T-helper 1 cell treated with Interleukin-12 subunit alpha and Interleukin-12 subunit beta and Interleukin-4 antibody, amounts not matched to agents 30 ng/mL and 1 ng/mL, for 36 hours (primary cell): ENCODE results near the gene ZCCHC13. TPM values are rescaled to one million over a fixed set of nuclear protein-coding genes. Genes with fewer than 3 reads are reported as not detected.
"Not testable (repeated sequence)": the region's sequence is repeated elsewhere in the genome, so short reads cannot be mapped to it uniquely, and the experiment has no call there.

Experiments used
- intact Hi-C: fragments of 100-400 bp; cut with micrococcal nuclease; formaldehyde crosslinking; loops from one replicate; pipeline ENCODE4 v1.15.1; 2024
- total RNA-seq: library from RNA; stranded (reverse); gene quantifications from 2 replicates; pipeline ENCODE4 v1.2.3, GENCODE V29; 2022

The ZCCHC13 gene
- not detected in 2 replicates for total RNA-seq

DNA sequence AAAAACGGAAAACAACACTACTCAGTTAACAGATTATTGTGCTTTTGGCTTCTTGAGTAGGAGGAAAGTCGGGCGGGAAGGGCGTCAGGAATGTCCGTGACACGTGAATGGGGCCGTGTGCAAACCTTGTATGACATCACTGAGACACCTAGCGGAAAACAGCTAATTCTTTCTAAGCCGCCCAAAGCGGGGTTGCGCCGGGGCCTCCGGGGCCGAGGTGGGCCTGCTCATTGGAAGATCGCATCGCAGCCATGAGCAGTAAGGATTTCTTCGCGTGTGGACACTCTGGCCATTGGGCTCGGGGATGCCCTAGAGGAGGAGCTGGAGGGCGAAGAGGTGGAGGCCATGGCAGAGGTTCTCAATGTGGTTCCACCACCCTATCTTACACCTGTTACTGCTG lies at the start of gene ZCCHC13:
ZCCHC13 (plus strand) TSS at position 165 of the 400 bp plus-strand sequence; CDS start at position 252, 87 bp downstream.
- intact Hi-C loops, result no loop called here

DNA sequence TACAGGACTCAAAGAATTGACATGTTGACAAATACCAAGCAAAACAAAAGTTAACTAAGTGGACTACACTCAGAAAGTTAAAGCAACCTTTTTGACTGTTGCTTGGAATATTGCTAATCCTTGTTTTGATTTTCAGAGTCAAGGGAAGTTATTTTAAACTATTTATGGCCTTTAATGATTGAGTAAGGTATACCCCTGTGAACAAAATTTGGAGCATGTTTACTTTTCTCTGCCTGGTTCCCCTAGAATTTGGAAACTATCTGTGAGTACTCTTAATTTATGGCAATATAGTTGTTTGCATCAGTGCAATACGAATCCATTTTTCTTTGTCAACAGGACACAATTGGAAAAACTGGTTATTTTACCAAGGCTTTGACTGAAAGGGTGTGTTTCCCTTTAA lies 45.9 kb upstream of the ZCCHC13 start:
- intact Hi-C loops, result not testable (repeated sequence)

DNA sequence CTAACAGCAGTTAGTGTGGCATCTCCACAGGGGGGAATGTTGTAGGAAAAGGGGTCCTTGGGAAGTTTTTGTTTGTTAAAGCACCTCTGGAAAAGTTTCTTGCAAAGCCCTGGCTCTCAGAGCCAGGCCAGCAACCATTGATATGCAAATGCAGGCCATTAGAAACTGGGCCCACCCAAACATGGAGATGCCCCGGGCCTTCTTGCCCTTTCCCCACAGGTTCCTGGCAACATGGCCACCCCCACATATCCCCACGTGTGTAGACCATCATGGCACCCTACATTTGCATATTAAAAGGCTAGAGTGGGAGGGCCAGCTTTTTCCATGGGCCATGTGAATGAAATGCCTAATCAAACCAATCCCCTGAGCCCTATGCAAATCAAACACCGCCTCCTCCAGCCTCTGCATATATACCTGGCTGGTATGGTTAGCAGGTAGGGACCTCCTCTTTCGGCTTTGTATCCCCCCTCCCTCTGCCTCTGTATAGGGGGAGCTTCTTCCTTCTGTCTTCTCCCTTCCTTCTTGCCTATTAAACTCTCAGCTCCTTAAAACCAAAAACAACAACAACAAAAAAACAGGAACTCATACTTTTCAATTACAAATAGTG lies 44.0 kb upstream of the ZCCHC13 start:
- intact Hi-C loops, result no loop called here

DNA sequence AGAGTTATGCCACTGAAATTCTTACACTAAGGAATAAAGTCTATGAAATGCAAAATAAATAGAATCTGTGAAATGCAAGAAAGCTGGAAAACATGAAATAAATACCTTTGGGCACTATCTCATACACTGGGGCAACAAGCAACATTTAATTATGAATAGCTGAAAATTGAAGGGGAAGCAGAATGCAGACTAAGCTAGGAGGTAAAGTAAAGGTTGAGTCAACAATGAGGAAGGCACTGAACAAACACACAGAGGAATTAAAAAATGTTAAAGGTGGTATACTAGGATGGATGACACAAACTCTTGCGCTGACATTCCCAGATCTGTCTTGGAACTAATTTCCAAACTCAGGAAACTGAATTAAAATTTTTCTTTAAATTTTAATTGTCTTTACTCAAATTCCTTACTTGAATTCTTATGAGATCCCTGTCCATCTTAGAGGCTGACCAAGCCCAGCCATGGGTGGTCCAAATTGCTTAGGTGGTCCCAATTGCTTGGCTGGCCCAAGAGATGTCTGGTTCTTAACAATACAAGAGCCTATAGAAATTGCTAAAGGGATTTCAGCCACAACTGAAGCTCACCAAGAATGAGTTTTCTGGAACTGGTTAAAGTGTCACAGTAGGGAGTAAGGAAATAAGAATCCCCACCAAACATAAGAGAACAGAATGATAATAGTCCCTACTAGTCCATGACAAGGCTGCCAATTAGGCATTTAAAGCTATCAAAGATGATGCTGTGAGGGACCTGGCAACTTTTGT lies 41.3 kb upstream of the ZCCHC13 start:
- intact Hi-C loops, result no loop called here

DNA sequence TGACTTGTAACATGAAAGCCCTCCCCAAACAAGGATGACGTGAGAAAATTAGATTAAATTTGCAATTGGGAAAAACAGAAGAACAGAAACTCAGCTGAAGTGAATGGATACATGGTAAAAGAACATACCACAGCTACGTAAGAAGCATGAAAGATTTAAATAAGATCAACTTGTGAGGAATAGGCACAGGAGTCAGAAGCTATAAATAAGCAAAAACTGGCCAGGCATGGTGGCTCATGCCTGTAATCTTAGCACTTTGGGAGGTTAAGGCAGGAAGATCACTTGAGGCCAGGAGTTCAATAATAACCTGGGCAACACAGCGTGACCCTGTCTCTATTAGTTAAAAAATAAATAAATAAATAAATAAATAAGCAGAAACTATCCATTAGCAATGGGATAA lies 33.6 kb upstream of the ZCCHC13 start:
- intact Hi-C loops, result no loop called here

DNA sequence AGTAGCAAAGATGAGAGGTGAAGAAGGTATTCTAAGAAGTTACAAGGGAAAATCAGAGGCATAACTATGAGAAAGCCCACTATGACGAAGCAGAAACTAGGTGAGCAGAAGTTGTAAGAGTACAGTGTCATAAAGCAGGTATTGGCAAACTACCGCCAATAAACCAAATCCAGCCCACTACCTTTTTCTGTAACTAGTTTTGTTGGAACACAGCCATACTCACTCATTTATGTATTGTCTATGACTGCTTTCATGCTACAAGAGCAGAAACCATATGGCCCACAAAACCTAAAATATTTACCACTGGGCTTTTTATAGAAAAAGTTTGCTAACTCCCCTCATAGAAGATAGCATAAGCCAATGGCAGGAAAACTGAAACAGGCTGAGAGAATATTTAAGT lies 31.8 kb upstream of the ZCCHC13 start:
- intact Hi-C loops, result no loop called here

DNA sequence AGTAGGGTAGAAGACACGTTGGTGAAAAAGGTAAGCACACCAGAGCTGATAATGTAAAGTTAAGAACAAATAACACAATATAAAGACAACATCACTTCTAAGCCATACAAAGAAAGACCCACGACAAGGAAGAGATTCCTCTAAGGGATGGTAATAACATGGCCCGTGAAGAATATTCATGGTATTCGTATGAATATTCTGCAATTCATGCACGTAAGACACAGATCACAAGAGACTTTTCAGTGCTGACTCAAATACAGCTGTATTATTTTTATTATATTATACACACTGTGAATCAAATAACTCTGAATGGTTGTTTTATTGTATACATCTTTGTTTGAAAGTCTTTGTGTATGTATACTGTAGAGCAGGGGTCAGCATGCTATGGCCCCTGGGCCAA lies 29.5 kb upstream of the ZCCHC13 start:
- intact Hi-C loops, result no loop called here

DNA sequence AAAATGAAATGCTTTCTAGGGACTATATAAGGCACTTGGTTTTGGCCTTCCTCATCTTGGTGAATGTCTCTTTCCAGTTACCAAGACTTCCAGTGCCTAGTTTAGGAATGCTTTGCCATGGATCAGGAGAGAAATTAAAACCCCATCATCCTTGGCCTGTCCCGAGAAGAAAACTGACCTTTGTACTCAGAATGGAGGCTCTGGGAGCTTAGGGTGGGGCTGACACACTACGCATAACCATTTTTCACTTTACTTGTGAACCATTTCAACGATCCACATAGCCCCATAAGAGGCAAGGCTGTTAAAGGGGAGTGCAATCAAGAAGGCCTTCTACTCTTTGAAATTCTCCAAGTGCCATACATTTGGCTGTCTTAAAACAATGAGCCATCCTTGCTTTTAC lies 26.7 kb upstream of the ZCCHC13 start:
- intact Hi-C loops, result no loop called here

DNA sequence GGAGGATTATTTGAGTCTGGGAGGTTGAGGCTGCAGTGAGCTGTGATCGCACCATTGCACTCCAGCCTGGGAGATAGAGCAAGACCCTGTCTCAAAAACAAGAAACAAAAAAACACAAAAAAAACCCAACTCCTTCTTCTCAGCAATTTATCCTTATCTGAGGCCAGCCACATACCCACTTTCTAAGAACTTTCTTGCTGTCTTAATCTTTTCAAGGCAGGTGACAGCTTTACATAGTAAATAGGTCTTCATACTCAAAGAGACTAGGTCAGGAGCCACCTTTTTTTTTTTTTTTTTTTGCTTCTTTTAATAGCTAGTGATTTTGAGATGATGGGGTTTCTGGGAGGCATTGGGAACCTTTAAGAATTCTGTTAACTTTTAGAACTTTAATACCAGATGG lies 26.1 kb upstream of the ZCCHC13 start:
- intact Hi-C loops, result no loop called here

DNA sequence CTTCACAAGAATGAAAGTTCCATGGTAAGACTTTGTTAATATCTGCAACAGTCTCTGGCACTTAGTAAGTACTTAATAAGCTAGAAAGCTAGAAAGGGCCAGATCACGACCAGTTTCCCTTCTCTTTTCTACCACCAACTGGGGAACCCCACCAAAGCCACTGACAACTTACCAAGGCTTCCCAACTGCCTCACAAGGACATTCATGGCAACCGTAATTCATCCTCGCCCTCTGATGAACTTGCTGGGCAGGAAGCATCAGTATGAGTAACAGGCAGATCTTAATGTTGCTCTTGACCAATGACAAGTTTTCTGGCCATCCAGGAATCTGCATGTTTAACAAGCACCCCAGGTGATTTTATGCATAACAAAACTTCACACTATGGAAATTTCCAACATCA lies 23.2 kb upstream of the ZCCHC13 start:
- intact Hi-C loops, result no loop called here

DNA sequence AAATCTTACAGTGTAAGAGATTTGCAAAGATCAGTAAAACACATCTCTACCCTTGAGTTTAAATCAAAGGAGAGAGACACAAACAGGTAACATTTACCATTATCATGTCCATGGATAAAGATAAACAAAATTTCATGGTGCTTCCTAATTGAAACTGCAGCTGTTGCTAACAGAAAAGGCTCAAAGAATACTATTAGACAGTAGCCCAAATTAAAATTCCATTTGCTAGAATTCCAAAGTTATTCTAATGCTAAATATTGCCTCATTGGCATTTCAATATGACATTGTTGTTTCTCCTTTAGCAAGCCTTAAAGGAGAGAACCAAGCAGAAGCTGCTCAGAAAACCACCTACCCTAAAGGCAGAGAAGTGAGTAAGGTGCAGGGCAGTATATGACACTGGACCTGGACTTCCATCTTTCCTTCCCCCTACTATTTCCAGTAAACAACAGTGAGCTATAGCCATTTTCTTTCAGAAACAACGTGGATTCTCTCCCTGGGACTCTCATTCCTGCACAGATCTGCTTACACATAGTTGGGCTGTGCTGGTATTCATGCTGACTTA lies 19.5 kb upstream of the ZCCHC13 start:
- intact Hi-C loops, result no loop called here

DNA sequence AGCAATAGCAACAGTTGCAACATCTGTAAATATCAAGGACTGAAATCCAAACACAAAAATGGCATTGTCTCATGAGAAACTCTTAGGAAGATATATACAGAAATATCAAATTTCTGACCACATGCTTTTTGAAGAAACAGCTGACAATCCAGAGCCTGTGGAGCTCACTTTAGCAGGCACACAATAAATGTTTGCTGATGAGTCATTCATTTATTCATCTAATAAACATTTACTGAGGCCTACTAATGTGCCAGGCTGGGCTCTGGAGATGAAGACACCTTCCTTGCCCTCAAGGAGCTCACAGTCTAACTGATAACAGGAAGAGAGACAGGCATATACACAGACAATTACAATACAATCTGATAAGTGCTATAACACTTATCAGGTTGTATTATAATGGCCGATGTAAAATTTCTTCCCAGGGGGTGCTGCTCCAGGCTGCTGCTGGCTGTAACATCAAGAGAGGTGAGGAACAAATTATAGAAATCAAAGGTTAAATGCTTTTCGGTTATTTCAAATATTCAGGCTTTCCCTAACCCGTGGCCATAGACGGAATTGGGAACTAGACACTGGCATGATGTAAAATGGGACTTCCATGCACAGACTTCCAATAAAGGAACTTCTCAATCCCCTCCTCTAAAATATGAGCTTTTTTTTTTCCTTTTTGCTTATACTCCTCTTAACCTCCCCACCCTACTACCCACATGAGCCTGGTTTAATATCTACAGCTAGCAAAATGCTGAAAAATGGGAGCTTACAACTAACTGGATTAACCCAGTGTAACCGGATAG lies 16.8 kb upstream of the ZCCHC13 start:
- intact Hi-C loops, result no loop called here

DNA sequence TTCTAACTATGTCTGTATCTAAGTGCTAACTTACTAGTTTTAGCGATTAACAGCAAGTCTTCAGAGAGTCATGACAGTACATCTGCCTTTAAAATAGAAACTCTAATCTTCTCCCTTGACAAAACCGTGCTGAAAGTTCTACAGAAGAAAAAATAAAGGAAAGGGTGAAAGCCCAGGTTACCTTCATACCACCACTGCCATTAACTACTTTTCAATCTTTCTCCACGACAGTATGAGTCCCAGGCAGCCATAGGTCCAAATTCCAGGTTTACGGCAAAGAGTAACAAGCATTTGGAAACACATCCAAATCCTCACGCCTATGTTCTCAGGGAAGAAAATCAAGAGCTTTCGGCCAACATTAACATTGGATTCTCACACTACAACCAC lies 12.4 kb upstream of the ZCCHC13 start:
- intact Hi-C loops, result loop anchor here (5.0 to 10.0 kb wide), 5 partner anchors 246 to 1881 kb away; partner anchors contain the start of genes CHIC1 and PBDC1

DNA sequence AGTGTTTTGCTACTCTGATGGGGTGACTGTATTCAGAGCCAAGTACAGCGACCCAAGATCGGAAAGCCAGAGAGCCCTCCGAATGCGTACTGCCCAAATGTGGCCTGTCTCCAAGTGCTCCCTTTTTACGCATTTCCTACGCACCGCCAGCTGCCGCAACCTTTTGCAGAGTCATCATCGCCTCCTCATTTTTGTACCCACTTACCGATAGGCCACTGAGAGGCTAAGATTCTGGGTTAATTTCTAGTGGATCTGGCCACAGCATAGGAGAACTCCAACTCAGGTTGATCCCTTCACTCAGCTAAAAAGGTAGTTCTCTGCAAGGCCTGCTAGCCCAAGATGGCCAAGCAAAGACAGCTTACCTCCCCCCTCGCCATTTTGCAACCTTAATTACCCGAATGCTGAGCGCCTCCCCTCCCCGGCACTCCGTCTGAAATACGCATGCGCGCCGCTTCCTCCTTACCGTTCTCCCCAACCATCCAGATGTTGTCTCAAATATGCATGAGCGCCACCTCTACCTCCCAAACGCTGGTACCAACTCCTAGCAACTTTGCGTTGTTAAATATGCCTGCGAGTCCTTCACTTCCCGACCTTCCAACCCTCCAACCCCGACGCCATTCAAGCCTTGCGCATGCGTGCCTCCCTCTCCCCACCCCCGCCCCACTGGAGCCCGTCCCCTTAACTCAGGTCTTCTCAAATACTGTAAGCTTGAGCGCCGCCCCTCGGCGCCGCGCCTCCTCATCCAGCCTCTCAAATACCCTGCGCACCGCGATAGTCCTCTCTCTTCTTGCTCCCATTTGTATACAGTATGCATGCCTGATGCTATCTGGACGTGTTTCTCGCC lies 11.8 kb upstream of the ZCCHC13 start:
- intact Hi-C loops, result loop anchor here (1.0 to 10.0 kb wide), 12 partner anchors 52 to 1880 kb away; partner anchors contain the start of genes CHIC1, HDAC8, PBDC1 and RLIM

DNA sequence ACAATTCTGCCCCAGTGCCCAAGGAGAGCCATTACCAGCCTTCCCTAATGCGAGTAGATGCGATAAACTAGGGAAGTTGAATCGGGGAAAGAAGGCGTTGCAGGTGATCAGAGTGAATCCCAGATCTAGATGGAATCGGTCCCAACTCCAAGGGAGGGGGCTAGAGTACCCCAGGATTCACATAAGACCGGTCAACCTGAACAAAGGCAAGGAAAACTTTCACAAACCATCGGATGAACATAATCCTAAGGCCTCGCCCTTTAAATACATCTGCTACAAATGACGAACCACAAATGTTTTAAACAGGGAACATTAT lies 11.2 kb upstream of the ZCCHC13 start:
- intact Hi-C loops, result loop anchor here (1.0 to 10.0 kb wide), 12 partner anchors 52 to 1880 kb away; partner anchors contain the start of genes CHIC1, HDAC8, PBDC1 and RLIM

DNA sequence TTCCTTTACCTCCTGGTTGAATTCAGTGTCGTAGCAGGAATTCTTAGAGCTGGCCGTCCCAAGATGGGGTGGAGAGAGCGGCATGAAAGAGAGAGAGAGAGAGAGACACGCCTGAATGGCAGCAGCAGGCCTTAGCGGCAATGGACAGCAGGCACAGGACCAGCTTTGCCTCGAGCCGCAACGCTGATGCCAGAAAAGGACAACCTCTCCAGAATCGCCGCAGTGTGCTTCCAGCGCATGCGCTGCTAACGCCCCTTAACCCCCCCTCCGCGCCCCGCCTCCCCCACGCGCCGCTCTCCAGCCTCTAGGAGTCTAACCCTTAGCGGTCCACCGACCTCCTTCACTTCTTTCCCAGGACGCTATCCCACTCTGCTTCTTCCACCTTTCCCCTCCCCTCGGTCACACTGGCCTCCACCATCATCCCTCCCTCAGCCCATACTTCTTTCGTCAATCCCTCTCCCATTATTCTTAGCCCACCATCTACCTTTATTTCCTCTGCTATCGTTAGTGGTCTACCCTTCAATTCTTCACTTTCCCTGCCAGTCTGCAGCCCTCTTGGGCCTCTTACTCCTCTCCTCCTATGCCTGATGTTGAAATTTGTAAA lies 10.5 kb upstream of the ZCCHC13 start:
- intact Hi-C loops, result loop anchor here (2.0 to 10.0 kb wide), 8 partner anchors 244 to 1879 kb away; partner anchors contain the start of genes CHIC1, HDAC8, PBDC1 and UPRT

DNA sequence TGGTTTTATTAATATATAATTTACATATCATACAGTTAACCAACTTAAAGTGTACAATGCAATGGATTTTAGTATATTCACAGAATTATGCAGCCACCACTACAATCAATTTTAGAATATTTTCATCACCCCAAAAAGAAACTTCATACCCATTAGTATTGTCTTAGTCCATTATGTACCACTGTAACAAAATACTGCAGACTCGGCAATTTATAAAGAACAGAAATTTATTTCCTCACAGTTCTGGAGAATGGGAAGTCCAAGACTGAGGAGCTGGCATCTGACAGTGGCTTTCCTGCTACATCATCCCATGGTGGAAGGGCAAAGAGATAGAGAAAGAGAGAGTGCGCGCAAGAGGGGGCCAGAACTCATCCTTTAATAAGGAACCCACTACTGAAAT lies 8.9 kb upstream of the ZCCHC13 start:
- intact Hi-C loops, result loop anchor here (10.0 kb wide), 1 partner anchor 320 kb away; no protein-coding TSS in a partner anchor

DNA sequence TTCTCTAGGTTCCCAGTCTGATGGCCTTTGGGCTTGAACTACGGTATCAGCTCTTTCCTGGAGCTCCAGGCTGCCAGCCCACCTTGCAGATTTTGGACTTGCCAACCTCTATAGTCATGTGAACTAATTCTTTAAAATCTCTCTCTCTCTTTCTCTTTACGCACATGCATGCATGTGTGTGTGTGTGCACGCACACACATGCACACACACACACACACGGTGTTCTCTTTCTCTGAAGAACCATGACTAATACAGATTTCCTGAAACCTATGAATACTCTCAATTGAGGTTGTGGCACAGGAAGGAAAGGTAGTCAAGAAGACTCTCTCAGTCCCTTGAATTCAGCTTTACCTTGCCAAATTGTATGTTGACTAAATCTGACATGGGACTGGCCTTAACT lies 6.2 kb upstream of the ZCCHC13 start:
- intact Hi-C loops, result loop anchor here (10.0 kb wide), 1 partner anchor 323 kb away; no protein-coding TSS in a partner anchor

DNA sequence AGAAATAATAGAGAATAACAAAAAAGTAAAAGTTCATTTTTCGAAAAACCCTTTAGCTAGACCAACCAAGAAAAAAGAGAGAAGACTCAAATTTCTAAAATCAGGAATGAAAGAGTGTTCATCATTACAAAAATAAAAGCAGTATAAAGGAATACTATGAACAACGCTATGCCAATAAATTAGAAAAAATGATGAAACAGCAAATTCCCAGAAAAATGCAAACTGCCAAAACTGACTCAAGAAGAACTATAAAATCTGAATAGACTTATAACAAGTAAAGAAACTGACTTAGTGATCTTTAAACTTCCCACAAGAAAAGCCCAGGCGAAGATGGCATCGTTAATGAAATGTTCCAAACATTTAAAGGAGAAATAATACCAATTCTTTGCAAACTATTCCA lies 3.1 kb upstream of the ZCCHC13 start:
- intact Hi-C loops, result no loop called here

DNA sequence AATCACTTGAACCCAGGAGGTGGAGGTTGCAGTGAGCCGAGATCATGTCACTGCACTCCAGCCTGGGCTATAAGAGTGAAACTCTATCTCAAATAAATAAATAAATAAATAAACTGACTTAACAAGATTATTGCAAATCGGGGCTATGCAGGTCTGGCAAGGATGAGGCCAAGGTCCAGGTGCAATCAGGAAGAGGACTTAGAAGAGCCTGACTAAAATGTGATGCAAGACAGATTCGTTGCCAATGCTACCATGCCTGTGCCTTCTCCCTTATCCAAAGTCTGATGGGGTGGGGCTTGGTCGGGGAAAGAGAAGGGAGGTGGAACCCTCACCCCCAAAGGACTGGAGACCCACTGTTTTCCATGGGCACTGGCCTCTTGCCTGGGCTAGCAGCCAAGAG lies 14.7 kb downstream of the ZCCHC13 start:
- intact Hi-C loops, result no loop called here
